Thyroid gland (tissue), 4 donors: ENCODE results near the gene FAM219B. TPM values are rescaled to one million over a fixed set of nuclear protein-coding genes. Genes with fewer than 3 reads are reported as not detected.

Experiments used
- DNase-seq, 2 donors: peaks; one replicate each; pipeline ENCODE4 v3.0.0-alpha.2; 2019
- H3K27ac ChIP-seq, 3 donors: fragments of 200-600 bp; sonication (generic); 1 replicate in 2 of 3; 2 replicates in 1 of 3; pipeline ENCODE4 v1.5.1; 2016 to 2019; ENCODE audit warnings: mild to moderate bottlenecking in 1 of 3, moderate library complexity in 1 of 3
- H3K27me3 ChIP-seq: fragments of 200-600 bp; sonication (generic); one replicate; pipeline ENCODE4 v1.5.1; 2019
- H3K36me3 ChIP-seq, 2 donors: fragments of 200-600 bp; sonication (generic); one replicate each; pipeline ENCODE4 v1.5.1; 2016 to 2019
- H3K4me1 ChIP-seq, 2 donors: fragments of 200-600 bp; sonication (generic); one replicate each; pipeline ENCODE4 v1.5.1; 2017 to 2019
- H3K4me3 ChIP-seq, 3 donors: fragments of 200-600 bp; sonication (generic); replicated peaks in 1 of 3; 1 replicate in 2 of 3; 2 replicates in 1 of 3; pipeline ENCODE4 v1.5.1; 2016; ENCODE audit warnings: mild to moderate bottlenecking in 1 of 3
- H3K9me3 ChIP-seq: fragments of 200-600 bp; sonication (generic); one replicate; pipeline ENCODE4 v1.5.1; 2017
- POLR2A ChIP-seq, 2 donors: fragments of 450-650 bp; IDR thresholded peaks; one replicate each; pipeline ENCODE4 v1.6.1; 2017; ENCODE audit warnings: antibody characterized with exemption in 2 of 2, mild to moderate bottlenecking in 2 of 2, moderate library complexity in 1 of 2
- WGBS, 2 donors: methylation state at CpG; one replicate each; pipeline ENCODE4 v1.1.5; 2017; 5-methylcytosine and 5-hydroxymethylcytosine counted together
- intact Hi-C: fragments of 100-400 bp; cut with DNase I; formaldehyde crosslinking; loops from one replicate; pipeline ENCODE4 v1.15.1; 2023
- total RNA-seq, 4 donors: library from RNA; depleted of rRNA; stranded (reverse); fragments of >200 nt; gene quantifications; one replicate each; pipeline ENCODE4 v1.2.3, GENCODE V29; 2016
- TF ChIP-seq, protein P1 (sequence below), 6 experiments: fragments of 200-600 bp in 3 of 6; fragments of 450-650 bp in 3 of 6; sonication (generic) in 3 of 6; IDR thresholded peaks; one replicate each; pipeline ENCODE4 v1.5.1; 2016 to 2019; ENCODE audit warnings: antibody characterized with exemption in 6 of 6, mild to moderate bottlenecking in 2 of 6, inconsistent platforms in 1 of 6, moderate library complexity in 1 of 6

Gene FAM219B
- total RNA-seq, 4 donors from 2014 or later = 72.1 to 136 (median 88.2) TPM

DNA sequence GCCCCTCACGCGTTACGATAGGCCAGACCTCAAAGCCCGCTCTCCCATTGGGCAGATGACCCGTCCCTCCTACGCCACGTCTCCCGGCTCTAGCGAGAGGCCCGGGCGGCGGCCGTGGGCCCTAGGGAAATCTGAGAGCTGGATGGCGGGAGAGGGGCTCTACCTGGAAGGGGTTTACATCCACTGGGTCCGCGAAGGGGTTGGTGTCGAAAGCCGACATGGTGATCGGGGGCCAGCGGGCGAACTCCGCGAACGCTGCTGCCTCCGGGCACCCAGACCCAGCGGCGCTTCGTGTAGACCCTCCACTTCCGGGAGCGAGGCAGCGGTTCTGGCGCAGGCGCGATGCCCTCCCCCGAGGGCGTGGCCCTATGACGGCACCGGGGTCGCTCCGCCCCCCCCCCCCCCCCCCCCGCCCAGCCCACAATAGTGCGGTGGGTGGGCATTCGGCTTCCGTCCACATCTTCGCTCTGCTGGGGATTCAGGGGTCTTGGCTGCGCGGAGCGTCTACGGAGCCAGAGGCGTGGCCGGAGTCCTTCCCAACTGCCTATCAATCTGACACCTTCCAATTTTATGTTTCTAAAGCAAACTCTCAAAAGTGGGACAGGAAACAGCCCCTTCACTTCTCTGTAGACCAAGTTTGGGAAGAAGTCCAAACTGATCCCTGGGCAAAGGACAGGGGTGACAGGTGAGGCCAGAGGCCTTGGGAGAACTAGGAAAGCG, 33.5 kb downstream of the FAM219B start, which contains the start of gene SCAMP2:
SCAMP2 (minus strand) TSS at position 330 of the 720 bp plus-strand sequence; CDS start at position 220, 110 bp downstream.
- H3K27me3 ChIP-seq = no peaks in the 10 kb centered on the region
- H3K36me3 ChIP-seq = no peaks in the 10 kb centered on the region
- 0 to 1% methylated on average over 3 to 42 of the region's 52 CpGs for WGBS, 2 donors
- peaks cover 39 to 49% of the 10 kb centered on the region in 2 donors for H3K4me1 ChIP-seq
- H3K9me3 ChIP-seq = no peaks in the 10 kb centered on the region
- peak; percentile 56 to 89 for TF ChIP-seq POLR2A (IDR thresholded peaks at IDR 0.05)
- TF ChIP-seq, protein P1, sequence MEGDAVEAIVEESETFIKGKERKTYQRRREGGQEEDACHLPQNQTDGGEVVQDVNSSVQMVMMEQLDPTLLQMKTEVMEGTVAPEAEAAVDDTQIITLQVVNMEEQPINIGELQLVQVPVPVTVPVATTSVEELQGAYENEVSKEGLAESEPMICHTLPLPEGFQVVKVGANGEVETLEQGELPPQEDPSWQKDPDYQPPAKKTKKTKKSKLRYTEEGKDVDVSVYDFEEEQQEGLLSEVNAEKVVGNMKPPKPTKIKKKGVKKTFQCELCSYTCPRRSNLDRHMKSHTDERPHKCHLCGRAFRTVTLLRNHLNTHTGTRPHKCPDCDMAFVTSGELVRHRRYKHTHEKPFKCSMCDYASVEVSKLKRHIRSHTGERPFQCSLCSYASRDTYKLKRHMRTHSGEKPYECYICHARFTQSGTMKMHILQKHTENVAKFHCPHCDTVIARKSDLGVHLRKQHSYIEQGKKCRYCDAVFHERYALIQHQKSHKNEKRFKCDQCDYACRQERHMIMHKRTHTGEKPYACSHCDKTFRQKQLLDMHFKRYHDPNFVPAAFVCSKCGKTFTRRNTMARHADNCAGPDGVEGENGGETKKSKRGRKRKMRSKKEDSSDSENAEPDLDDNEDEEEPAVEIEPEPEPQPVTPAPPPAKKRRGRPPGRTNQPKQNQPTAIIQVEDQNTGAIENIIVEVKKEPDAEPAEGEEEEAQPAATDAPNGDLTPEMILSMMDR (IDR thresholded peaks at IDR 0.05) = no peak
- intact Hi-C loops = no loop called here
- H3K27ac ChIP-seq = peak within 1 kb of the TSS; percentile 82 to 90 (median 88)
- peak; percentile 94 to 95 for DNase-seq
- H3K4me3 ChIP-seq = peak within 1 kb of the TSS; percentile 45 to 97 (median 59)

DNA sequence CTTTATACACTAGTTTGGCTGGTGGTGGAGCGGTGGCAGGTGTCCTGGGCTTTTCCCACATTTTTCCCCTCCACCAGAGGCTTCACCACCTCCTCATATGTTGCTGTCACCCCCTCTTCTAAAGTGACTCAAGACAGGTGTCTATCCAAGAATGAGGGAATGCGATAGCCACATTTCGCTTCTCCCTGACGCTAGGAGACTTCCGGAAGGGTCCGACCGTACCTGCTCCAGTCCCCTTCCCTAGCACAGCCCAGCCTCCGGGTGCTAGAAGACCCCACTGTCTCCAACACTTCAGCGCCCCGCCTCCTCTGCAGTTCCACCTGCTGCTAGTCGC, 34.0 kb downstream of the FAM219B start:
- H3K9me3 ChIP-seq = no peaks in the 10 kb centered on the region
- H3K27ac ChIP-seq = peak overlapping the region; percentile 82 to 90 (median 88)
- no peak for DNase-seq
- TF ChIP-seq, protein P1 (IDR thresholded peaks at IDR 0.05) = no peak
- no peak for TF ChIP-seq POLR2A (IDR thresholded peaks at IDR 0.05)
- intact Hi-C loops = no loop called here
- H3K4me3 ChIP-seq = peak overlapping the region; percentile 45 to 97 (median 59)
- H3K36me3 ChIP-seq = no peaks in the 10 kb centered on the region
- H3K4me1 ChIP-seq = peaks cover 39 to 54% of the 10 kb centered on the region in 2 donors
- no peaks in the 10 kb centered on the region for H3K27me3 ChIP-seq
- WGBS, 2 donors = 0 to 2% methylated on average over 6 to 11 of the region's 11 CpGs

DNA sequence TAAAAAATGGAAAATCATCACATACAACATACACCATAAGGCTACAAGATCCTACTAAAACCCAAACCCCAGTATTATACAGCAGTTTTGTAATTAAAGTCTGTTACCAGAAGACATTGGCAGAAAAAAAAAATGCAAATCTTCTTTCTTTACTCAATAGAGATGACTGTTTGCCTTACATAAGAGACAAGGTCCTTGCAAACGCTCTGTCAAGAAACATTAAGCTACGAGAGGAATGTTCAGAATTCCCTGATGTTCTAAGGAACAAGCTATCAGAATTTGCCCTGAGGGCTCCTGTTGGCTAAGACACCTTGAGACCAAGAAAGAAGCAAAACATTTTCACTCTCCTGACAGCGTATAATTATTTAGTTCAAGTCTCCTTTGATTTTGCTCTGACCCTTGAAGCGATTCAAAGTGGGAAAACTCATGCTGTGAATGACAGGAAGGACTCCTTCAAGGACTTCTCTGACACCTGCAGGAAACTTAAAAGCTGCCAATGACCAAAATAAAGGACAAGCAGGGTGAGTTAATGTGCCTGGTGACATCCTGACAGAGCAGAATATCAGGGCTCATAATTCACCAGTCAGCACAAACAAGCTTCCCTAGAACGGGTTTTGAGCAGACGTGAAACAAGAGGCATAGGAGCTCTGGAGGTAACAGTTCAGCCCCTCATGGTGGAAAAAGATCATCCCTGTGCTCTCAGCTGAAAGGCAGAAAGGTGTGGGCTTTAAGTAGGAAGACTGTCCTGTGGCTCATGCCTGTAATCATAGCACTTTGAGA, 36.0 kb downstream of the FAM219B start:
- TF ChIP-seq, protein P1 (IDR thresholded peaks at IDR 0.05) = no peak
- TF ChIP-seq POLR2A (IDR thresholded peaks at IDR 0.05) = no peak
- Histone ChIP-seq H3K27me3 (no peaks in the 10 kb centered on the region), H3K4me3 (no peak overlapping the region), H3K4me1 (peaks cover 46 to 71% of the 10 kb centered on the region in 2 donors), H3K36me3 (no peaks in the 10 kb centered on the region), H3K9me3 (no peaks in the 10 kb centered on the region), H3K27ac (peak overlapping the region; percentile 7 to 78 (median 67))
- WGBS, 2 donors = 49 to 54% methylated on average over 6 of the region's 6 CpGs
- intact Hi-C loops = no loop called here
- DNase-seq = no peak

DNA sequence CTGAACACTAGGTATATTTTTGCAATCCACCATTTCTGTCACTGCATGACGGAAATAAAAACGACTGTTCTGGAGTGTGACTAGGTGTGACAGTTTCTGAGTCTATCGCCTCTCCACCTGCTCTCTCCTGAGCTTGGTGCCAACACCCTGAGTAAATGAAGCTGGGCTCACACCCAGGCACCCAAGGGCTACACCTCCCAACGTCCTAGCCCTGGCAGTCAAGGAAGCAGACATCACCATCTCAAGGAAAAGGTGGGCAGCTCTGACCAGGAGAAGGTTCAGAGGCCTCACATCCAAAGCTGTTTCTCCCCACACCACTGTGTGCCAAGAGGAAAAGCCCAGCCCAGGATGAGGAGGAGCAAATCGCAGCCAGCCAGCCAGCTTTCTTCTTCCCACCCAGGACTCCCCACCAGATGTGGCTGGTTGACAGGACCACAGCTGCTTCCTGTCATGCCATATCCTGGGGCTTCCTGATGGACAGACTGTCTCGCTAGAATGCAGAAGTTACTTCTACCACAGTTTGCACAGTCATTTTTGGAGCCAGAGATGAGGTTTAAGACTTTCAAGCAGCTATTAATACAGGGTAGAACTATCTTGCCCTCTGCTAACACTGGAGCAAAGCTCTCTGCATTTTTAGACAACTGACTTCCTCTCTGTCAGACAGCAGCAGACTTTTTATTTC, 36.8 kb downstream of the FAM219B start:
- no peak overlapping the region for H3K4me3 ChIP-seq
- TF ChIP-seq POLR2A (IDR thresholded peaks at IDR 0.05) = no peak
- TF ChIP-seq, protein P1 (IDR thresholded peaks at IDR 0.05) = no peak
- no peaks in the 10 kb centered on the region for H3K36me3 ChIP-seq
- peak overlapping the region; percentile 35 to 78 (median 67) for H3K27ac ChIP-seq
- WGBS, 2 donors = 52 to 59% methylated on average over 6 of the region's 6 CpGs
- no peaks in the 10 kb centered on the region for H3K27me3 ChIP-seq
- no peaks in the 10 kb centered on the region for H3K9me3 ChIP-seq
- peaks cover 46 to 78% of the 10 kb centered on the region in 2 donors for H3K4me1 ChIP-seq
- DNase-seq = peak; percentile 34 to 43
- intact Hi-C loops = no loop called here
